Cardiac fibroblast (primary cell): Measurements from ENCODE around the gene RAB20.

Source experiments
- DNase-seq, 2 donors: peaks; one replicate each; pipeline versions ENCODE4 v3.0.0 to v3.0.0-alpha.2; 2010; ENCODE audit warnings: low read depth in 2 of 2
- H3K4me3 ChIP-seq, 2 donors: replicated peaks in 1 of 2; 1 replicate in 1 of 2; 2 replicates in 1 of 2; pipeline ENCODE4 v1.5.1; 2011; ENCODE audit warnings: low read depth in 2 of 2, low read length in 2 of 2, mild to moderate bottlenecking in 2 of 2, moderate library complexity in 1 of 2
- TF ChIP-seq, protein P1 (sequence below): IDR thresholded peaks from one replicate; pipeline ENCODE4 v1.5.1; 2011; ENCODE audit warnings: low read depth, mild to moderate bottlenecking, low read length, inconsistent platforms

RAB20 gene

DNA sequence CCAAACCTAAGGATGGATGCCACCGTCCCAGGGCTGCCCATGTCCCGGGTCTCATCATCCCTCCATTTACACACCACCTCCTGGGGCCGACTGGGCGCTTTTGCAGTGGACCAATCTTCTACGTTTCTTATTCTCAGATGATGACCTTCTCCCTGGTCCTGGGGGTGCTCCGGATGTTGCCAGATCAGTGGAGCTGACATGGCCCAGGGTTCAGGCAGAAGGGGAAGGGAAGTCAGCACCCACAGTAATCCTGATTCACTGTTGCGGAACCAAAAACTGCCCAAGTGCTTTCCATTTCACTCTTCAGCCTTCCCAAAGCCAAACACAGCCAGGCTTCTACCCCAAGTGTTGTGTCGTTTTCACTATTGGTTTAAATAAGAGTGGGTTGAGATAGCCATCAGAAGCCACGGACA lies 29.8 kb downstream of the RAB20 start:
- TF ChIP-seq, protein P1, sequence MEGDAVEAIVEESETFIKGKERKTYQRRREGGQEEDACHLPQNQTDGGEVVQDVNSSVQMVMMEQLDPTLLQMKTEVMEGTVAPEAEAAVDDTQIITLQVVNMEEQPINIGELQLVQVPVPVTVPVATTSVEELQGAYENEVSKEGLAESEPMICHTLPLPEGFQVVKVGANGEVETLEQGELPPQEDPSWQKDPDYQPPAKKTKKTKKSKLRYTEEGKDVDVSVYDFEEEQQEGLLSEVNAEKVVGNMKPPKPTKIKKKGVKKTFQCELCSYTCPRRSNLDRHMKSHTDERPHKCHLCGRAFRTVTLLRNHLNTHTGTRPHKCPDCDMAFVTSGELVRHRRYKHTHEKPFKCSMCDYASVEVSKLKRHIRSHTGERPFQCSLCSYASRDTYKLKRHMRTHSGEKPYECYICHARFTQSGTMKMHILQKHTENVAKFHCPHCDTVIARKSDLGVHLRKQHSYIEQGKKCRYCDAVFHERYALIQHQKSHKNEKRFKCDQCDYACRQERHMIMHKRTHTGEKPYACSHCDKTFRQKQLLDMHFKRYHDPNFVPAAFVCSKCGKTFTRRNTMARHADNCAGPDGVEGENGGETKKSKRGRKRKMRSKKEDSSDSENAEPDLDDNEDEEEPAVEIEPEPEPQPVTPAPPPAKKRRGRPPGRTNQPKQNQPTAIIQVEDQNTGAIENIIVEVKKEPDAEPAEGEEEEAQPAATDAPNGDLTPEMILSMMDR, result no peak
- DNase-seq, result no peak
- H3K4me3 ChIP-seq, result no peak overlapping the region

DNA sequence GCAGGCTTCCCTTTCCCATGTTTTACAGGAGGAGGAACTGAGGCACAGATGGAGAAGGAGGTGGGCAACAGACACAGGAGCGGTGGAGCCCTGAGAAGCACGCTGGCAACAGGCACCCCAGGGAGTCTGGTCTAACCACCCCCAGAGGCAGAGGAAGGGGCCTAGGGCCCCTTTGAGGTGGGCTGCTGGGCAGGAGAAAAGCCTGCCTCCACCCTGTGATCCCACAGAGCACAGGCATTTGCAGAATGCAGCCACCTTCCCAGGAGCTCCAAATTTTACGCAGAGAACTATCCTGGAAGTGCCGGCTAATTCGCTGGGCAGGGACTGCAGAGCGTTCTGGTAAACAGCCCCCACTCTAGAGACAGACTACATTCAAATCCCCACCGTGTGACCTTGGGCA lies 30.4 kb downstream of the RAB20 start:
- TF ChIP-seq, protein P1, result no peak
- DNase-seq, result no peak
- no peak overlapping the region for H3K4me3 ChIP-seq

DNA sequence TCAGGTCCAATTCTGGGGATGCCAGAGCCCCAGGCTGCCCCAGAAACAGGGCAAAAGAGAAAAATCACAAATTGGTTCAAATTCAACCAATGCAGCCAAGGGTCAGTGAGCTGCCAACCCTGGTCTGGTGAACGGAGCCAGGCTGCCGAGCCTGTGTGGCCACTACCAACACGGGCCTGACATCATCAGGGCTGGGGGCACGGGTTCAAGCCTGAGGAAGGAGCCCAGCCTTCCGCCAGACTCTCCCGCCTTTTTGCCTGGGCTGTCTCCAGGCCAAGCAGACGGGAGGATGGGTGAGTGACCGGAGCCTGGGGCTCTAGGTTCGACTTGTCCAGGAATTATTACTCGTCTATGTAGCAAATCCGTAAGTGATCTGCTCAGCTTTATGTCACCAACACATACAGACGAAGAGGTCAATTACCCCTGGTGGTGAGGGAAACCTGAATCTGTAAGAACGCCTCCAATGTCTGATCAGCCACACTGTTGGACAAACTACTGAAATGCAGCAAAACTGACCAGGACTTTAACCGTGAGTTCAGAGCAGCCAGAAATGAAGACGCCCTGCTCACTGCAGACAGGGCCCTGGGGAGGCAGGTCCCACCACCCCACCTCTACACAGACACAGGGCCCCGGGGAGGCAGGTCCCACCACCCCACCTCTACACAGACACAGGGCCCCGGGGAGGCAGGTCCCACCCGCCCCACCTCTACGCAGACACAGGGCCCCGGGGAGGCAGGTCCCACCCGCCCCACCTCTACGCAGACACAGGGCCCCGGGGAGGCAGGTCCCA lies 31.8 kb downstream of the RAB20 start:
- no peak for DNase-seq
- no peak overlapping the region for H3K4me3 ChIP-seq
- TF ChIP-seq, protein P1, result no peak

DNA sequence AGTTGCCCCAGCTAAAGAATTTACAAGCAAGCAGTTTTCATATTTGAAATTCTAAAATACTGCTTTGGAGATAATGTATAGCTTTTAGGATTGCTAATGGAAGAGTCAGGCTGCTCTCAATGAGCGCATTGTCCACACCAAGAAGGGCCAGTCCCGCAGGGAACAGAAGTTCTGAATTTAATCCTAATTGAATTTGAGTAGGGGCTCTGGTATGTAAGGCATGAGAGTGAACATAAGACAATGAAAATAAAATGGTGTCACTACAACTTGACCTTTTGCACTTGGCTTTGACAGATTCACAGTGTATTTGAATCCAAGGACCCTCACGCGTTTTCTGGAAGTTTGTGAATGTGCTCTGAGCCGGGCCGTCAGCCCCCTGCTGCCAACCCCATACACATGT lies 32.6 kb downstream of the RAB20 start:
- TF ChIP-seq, protein P1, result no peak
- H3K4me3 ChIP-seq, result no peak overlapping the region
- DNase-seq, result no peak

DNA sequence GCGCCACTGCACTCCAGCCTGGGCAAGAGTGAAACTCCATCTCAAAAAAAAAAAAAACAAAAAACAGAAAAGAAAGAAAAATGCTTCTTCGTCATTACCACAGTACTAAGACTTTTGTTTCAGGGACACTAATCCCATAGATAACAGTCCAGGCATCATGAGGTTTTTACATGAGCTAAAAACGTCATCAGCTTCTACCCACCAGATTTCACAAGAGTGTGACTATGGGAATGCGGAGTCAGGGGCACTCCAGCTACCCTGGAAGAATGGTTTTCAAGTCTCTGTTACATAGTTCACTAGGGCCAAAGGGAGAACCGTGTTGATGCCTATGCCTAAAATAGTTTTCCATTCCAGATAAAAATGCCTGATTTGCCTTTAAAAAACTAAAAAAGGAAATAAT lies 33.2 kb downstream of the RAB20 start:
- DNase-seq, result peak; percentile 39 to 94
- H3K4me3 ChIP-seq, result no peak overlapping the region

DNA sequence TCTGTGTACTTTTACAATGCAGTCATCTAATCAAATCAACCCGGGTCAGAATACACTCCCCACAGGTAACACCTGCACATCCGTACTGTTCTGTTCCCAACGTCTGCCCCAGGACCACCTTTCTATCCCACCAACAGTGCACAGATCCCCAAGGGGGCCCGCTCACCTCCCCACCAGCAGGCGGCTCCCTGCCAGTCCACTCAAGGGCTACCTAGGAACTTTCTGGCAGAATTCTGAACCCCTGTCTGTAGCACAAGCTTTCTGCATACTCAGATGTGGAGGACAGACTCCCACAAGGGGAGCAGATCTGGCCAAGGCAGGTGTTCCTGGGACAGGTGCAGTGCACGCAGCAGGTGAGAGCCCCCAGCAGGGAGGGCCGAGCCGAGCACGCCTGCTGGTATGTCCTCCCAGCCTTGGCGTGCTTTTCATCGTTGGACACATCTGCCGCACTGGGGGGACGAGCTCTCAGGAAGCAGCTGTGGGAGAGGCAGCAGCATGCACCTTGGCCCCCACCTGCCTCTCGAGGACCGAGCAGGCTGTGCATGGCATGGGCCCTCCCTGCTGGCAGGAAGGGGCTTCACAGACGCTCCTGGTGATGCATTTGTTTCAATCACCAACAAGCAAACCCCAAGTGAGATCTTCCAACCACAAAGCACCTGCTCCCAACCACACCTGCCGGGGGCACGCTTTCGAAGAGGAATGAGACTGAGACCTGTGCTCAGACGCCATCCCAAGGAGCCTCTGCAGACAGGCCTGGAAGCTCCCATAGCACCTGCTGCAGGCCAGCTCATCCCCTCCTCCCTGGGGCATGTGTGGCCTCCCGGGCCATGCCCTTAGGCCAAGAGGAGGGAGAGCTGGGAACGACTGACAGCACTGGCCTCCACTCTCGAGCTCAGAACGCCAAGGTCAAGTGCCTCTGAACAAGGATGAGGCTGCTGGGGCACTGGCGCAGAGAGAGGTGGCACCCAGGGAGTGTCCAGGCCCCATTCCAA lies 35.9 kb downstream of the RAB20 start:
- DNase-seq, result no peak
- no peak overlapping the region for H3K4me3 ChIP-seq
- TF ChIP-seq, protein P1, result no peak

More for the DNA sequence above, 33.2 kb downstream of the RAB20 start:
- TF ChIP-seq, protein P1, result no peak
